SKM-1 (cell line): ENCODE measurements around the gene C1GALT1C1.

Source experiments
- DNase-seq: peaks from one replicate; lab custom pipeline; 2025; ENCODE audit not compliant: unreplicated experiment; lab: John Stamatoyannopoulos, UW

C1GALT1C1 gene

GRCh38 chrX:120585702-120586101 lies 44.2 kb downstream of the C1GALT1C1 start:
- no peak for DNase-seq
